NCI-H2196 (cell line): Measurements from ENCODE around the gene TEX38.
A peak's percentile ranks its signal among the peaks of the same experiment; 100 is the strongest.
"Not testable (repeated sequence)": the region's sequence is repeated elsewhere in the genome, so short reads cannot be mapped to it uniquely, and the experiment has no call there.

ENCODE experiments used
- DNase-seq: peaks from one replicate; lab custom pipeline; 2025; ENCODE audit not compliant: unreplicated experiment; lab: John Stamatoyannopoulos, UW

TEX38 gene

GRCh38 chr1:46654698-46655097, 17.0 kb upstream of the TEX38 start:
- DNase-seq, result not testable (repeated sequence)

GRCh38 chr1:46655848-46656247, 15.8 kb upstream of the TEX38 start:
- no peak for DNase-seq

GRCh38 chr1:46656643-46657042, 15.0 kb upstream of the TEX38 start:
- DNase-seq, result no peak

- DNase-seq, result no peak
These were observed 13.9 kb upstream of the TEX38 start for GRCh38 chr1:46657775-46658174.

- DNase-seq, result no peak
These were observed 12.3 kb upstream of the TEX38 start for GRCh38 chr1:46659307-46659870.

- DNase-seq, result not testable (repeated sequence)
These were observed 11.5 kb upstream of the TEX38 start for GRCh38 chr1:46660116-46660515.

GRCh38 chr1:46662919-46663318, 8.7 kb upstream of the TEX38 start:
- not testable (repeated sequence) for DNase-seq

GRCh38 chr1:46665983-46666382, 5.7 kb upstream of the TEX38 start:
- no peak for DNase-seq

GRCh38 chr1:46667782-46668760, 3.6 kb upstream of the TEX38 start, which contains the start of gene ATPAF1:
Gene ATPAF1 (minus strand): TSS chr1:46668364. CDS start chr1:46668322, 42 bp downstream.
- DNase-seq, result peak; percentile 83

GRCh38 chr1:46670134-46670533, 1.5 kb upstream of the TEX38 start:
- no peak for DNase-seq

GRCh38 chr1:46672696-46673095, 1.0 kb downstream of the TEX38 start:
- no peak for DNase-seq

- no peak for DNase-seq
These were observed 2.1 kb downstream of the TEX38 start for GRCh38 chr1:46673749-46674182.

- DNase-seq, result no peak
These were observed 4.1 kb downstream of the TEX38 start for GRCh38 chr1:46675549-46676314.

- DNase-seq, result no peak
These were observed 4.9 kb downstream of the TEX38 start for GRCh38 chr1:46676531-46676930.

- DNase-seq, result no peak
These were observed 5.7 kb downstream of the TEX38 start for GRCh38 chr1:46677339-46677738.

GRCh38 chr1:46679789-46680573, 8.3 kb downstream of the TEX38 start:
- DNase-seq, result no peak

- no peak for DNase-seq
These were observed 9.8 kb downstream of the TEX38 start for GRCh38 chr1:46681333-46682034.

GRCh38 chr1:46682064-46682463, 10.4 kb downstream of the TEX38 start:
- no peak for DNase-seq

GRCh38 chr1:46684670-46685069, 13.0 kb downstream of the TEX38 start:
- DNase-seq, result no peak

GRCh38 chr1:46686255-46686654, 14.6 kb downstream of the TEX38 start:
- no peak for DNase-seq
